Breast epithelium (tissue), 3 donors: Measurements from ENCODE around the gene TP53.

Experiments
- CTCF ChIP-seq, 3 donors: fragments of 450-650 bp; IDR thresholded peaks; one replicate each; pipeline ENCODE4 v1.5.1; 2016 to 2017; ENCODE audit warnings: antibody characterized with exemption in 3 of 3, mild to moderate bottlenecking in 3 of 3, moderate library complexity in 3 of 3
- POLR2A ChIP-seq: fragments of 450-650 bp; IDR thresholded peaks from one replicate; pipeline ENCODE4 v1.6.1; 2016; ENCODE audit warnings: antibody characterized with exemption, mild to moderate bottlenecking, moderate library complexity
- POLR2AphosphoS5 ChIP-seq, 3 donors: sonication (generic); formaldehyde crosslinking; IDR thresholded peaks; one replicate each; pipeline ENCODE4 v1.6.1; 2017; ENCODE audit warnings: antibody characterized with exemption in 3 of 3

GRCh38 chr17:7695586-7695985, 8.3 kb upstream of the TP53 start:
- TF ChIP-seq CTCF (IDR thresholded peaks at IDR 0.05) (no peak), POLR2AphosphoS5 (IDR thresholded peaks at IDR 0.05) (no peak), POLR2A (no peak)
